A549 treated with AZD9567 at 1 μM for 4 hours (cell line): ENCODE data around the gene CTDSPL. TPM values are rescaled to one million over a fixed set of nuclear protein-coding genes. Genes with fewer than 3 reads are reported as not detected.

Experiments
- total RNA-seq: library from RNA; stranded (reverse); fragments of 200-300 nt; extraction: Qiagen RNA extraction; gene quantifications from 5 replicates; pipeline ENCODE4 v1.2.3, GENCODE V29; 2022; ENCODE audit not compliant: insufficient read depth

Gene CTDSPL
- 11.7 to 15.9 TPM (median 14.0 TPM) in 5 replicates for total RNA-seq

GRCh38 chr3:37861620-37862041, at the start of gene CTDSPL:
Gene CTDSPL, plus strand, starts transcription at chr3:37861880. Its CDS starts 320 bp downstream, at chr3:37862200.

GRCh38 chr3:37990527-37990926, 128.8 kb downstream of the CTDSPL start, which contains the start of gene VILL:
Gene VILL, plus strand, starts transcription at chr3:37990786. Its CDS starts 2,887 bp downstream, at chr3:37993673.

GRCh38 chr3:38029400-38030125, 167.9 kb downstream of the CTDSPL start, which contains the start of gene PLCD1:
Gene PLCD1, minus strand, starts transcription at chr3:38029642. Its CDS starts 103 bp downstream, at chr3:38029539.

Other genes with a start within 250 kb of the CTDSPL start
- gene VILL, start 128.9 kb downstream of the CTDSPL start, total RNA-seq, result 0.08 to 0.17 TPM (median 0.11 TPM) in 4 of 5 replicates, not detected in the other
- 3.5 to 9.6 TPM (median 3.7 TPM) in 5 replicates for gene PLCD1, start 167.8 kb downstream of the CTDSPL start, total RNA-seq
- 0.03 to 0.12 TPM (median 0.08 TPM) in 4 of 5 replicates, not detected in the other for gene DLEC1, start 177.3 kb downstream of the CTDSPL start, total RNA-seq